Lung (tissue), 12 donors: ENCODE measurements around the gene STX8. TPM values are rescaled to one million over a fixed set of nuclear protein-coding genes. Genes with fewer than 3 reads are reported as not detected.

Experiments
- ATAC-seq: fragments of 200-7000 bp; cut with Tn5 transposase; one replicate; pipeline ENCODE4 v1.9.1; 2020; ENCODE audit warnings: moderate number of reproducible peaks; ENCODE audit not compliant: insufficient read depth, low FRiP score
- DNase-seq, 3 donors: peaks; one replicate each; pipeline ENCODE4 v3.0.0-alpha.2; 2013 to 2017
- H3K27ac ChIP-seq, 2 donors: one replicate each; pipeline ENCODE4 v1.5.1; 2013; ENCODE audit warnings: mild to moderate bottlenecking in 2 of 2, moderate library complexity in 2 of 2, control low read depth in 1 of 2, inconsistent platforms in 1 of 2, low read depth in 1 of 2, low read length in 1 of 2
- H3K27me3 ChIP-seq, 3 donors: one replicate each; pipeline ENCODE4 v1.5.1; 2013; ENCODE audit warnings: low read length in 2 of 3; ENCODE audit not compliant: control insufficient read depth in 3 of 3, insufficient read depth in 3 of 3
- H3K36me3 ChIP-seq, 4 donors: one replicate each; pipeline ENCODE4 v1.5.1; 2013; ENCODE audit warnings: low read length in 4 of 4, mild to moderate bottlenecking in 1 of 4, moderate library complexity in 1 of 4; ENCODE audit not compliant: control insufficient read depth in 4 of 4, insufficient read depth in 4 of 4
- H3K4me1 ChIP-seq, 5 donors: one replicate each; pipeline ENCODE4 v1.5.1; 2013; ENCODE audit warnings: low read length in 5 of 5, mild to moderate bottlenecking in 2 of 5, moderate library complexity in 1 of 5; ENCODE audit not compliant: control insufficient read depth in 5 of 5, insufficient read depth in 5 of 5
- H3K4me3 ChIP-seq: one replicate; pipeline ENCODE4 v1.5.1; 2013; ENCODE audit warnings: mild to moderate bottlenecking, control low read depth, moderate library complexity
- H3K9ac ChIP-seq, 2 donors: one replicate each; pipeline ENCODE4 v1.5.1; 2013; ENCODE audit warnings: low read length in 2 of 2, control low read depth in 1 of 2; ENCODE audit not compliant: insufficient read depth in 1 of 2
- H3K9me3 ChIP-seq, 4 donors: one replicate each; pipeline ENCODE4 v1.5.1; 2013; ENCODE audit warnings: low read length in 3 of 4, mild to moderate bottlenecking in 1 of 4, moderate library complexity in 1 of 4; ENCODE audit not compliant: control insufficient read depth in 4 of 4, insufficient read depth in 3 of 4
- WGBS, 2 donors: extraction: QIAGEN DNeasy Blood & Tissue Kit; methylation state at CpG; one replicate each; pipeline ENCODE4 v1.1.7; 2013; 5-methylcytosine and 5-hydroxymethylcytosine counted together
- polyA plus RNA-seq, 2 donors: library from polyadenylated mRNA; stranded (reverse); fragments of 200-250 nt; gene quantifications; one replicate each; pipeline ENCODE4 v1.2.1, GENCODE V29; 2013
- total RNA-seq, 2 donors: library from RNA; depleted of rRNA in 1 of 2; stranded (reverse); fragments of >200 nt in 1 of 2; gene quantifications; one replicate each; pipeline ENCODE4 v1.2.1, GENCODE V29; 2014 to 2021
- TF ChIP-seq, protein P1 (sequence below): IDR thresholded peaks from 2 replicates; pipeline ENCODE4 v1.5.1; 2012; ENCODE audit warnings: mild to moderate bottlenecking; ENCODE audit errors: control extremely low read depth, extremely low read depth
- donor health status: control.
- donor health status: control.
- donor health status: Bipolar disorder and iron deficiency.
- donor health status: healthy.
- donor health status: DM: yes; HTN: yes; CAD: no.

Gene STX8
- total and polyA plus RNA-seq, 4 donors: 36.5 to 81.1 (median 63.2) TPM

GRCh38 chr17:9235346-9235745 lies 340.3 kb downstream of the STX8 start:
- DNase-seq (no peak), ATAC-seq (no peak)
- H3K4me1 ChIP-seq: peaks cover 0 to 18% (median 3%) of the 10 kb centered on the region in 5 donors
- H3K27me3 ChIP-seq: peaks cover 0 to 28% (median 0%) of the 10 kb centered on the region in 3 donors
- TF ChIP-seq, protein P1, sequence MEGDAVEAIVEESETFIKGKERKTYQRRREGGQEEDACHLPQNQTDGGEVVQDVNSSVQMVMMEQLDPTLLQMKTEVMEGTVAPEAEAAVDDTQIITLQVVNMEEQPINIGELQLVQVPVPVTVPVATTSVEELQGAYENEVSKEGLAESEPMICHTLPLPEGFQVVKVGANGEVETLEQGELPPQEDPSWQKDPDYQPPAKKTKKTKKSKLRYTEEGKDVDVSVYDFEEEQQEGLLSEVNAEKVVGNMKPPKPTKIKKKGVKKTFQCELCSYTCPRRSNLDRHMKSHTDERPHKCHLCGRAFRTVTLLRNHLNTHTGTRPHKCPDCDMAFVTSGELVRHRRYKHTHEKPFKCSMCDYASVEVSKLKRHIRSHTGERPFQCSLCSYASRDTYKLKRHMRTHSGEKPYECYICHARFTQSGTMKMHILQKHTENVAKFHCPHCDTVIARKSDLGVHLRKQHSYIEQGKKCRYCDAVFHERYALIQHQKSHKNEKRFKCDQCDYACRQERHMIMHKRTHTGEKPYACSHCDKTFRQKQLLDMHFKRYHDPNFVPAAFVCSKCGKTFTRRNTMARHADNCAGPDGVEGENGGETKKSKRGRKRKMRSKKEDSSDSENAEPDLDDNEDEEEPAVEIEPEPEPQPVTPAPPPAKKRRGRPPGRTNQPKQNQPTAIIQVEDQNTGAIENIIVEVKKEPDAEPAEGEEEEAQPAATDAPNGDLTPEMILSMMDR: no peak
- no peaks in the 10 kb centered on the region for H3K9me3 ChIP-seq
- WGBS, 2 donors: 91 to 93% methylated on average over 4 of the region's 4 CpGs
- no peak overlapping the region for H3K4me3 ChIP-seq
- no peak overlapping the region for H3K27ac ChIP-seq
- no peak overlapping the region for H3K9ac ChIP-seq
- no peaks in the 10 kb centered on the region for H3K36me3 ChIP-seq

DNA sequence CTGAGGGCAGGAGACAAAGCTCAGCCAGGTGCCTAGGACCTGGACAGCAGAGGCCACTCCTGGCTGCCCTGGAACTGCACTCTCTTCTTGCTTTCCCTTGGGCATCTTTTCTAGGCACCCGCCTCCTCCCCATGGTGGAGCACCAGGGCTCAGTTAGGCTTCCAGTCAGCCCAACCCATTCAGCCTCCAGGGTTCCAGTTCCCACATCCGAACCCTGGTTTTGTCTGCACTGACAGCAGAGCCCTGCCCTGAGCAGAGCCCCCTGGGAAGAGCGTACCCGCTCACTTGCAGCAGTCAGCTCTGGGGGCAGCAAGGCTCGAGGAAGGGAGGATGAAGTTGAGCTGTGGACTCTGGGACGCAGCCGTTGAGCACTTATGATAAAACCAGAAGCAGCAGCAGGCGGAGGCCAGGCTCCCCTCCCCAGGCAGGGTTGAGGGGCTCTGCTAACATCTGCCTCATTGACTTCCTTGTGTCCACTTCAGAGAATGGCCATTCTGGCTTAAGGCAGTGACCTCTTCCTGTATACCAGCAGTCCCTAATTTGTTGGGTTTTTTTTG lies 341.2 kb downstream of the STX8 start:
- no peaks in the 10 kb centered on the region for H3K9me3 ChIP-seq
- no peak overlapping the region for H3K4me3 ChIP-seq
- 69 to 73% methylated on average over 8 of the region's 8 CpGs for WGBS, 2 donors
- no peak overlapping the region for H3K27ac ChIP-seq
- DNase-seq: no peak
- H3K27me3 ChIP-seq: peaks cover 0 to 30% (median 0%) of the 10 kb centered on the region in 3 donors
- peaks cover 0 to 13% (median 0%) of the 10 kb centered on the region in 5 donors for H3K4me1 ChIP-seq
- no peak overlapping the region for H3K9ac ChIP-seq
- no peaks in the 10 kb centered on the region for H3K36me3 ChIP-seq
- ATAC-seq: no peak
- TF ChIP-seq, protein P1: no peak

- Histone ChIP-seq H3K27ac (no peak overlapping the region), H3K4me1 (peaks cover 0 to 6% (median 0%) of the 10 kb centered on the region in 5 donors), H3K27me3 (peaks cover 0 to 34% (median 0%) of the 10 kb centered on the region in 3 donors), H3K4me3 (no peak overlapping the region), H3K9me3 (no peaks in the 10 kb centered on the region), H3K36me3 (no peaks in the 10 kb centered on the region), H3K9ac (no peak overlapping the region)
- TF ChIP-seq, protein P1: no peak
- WGBS, 2 donors: 88% methylated on average over 7 of the region's 7 CpGs
- ATAC-seq: no peak
- DNase-seq: no peak
Measured at GRCh38 chr17:9233761-9234160, 341.9 kb downstream of the STX8 start.

- TF ChIP-seq, protein P1: no peak
- Histone ChIP-seq H3K27ac (no peak overlapping the region), H3K9ac (no peak overlapping the region), H3K4me3 (no peak overlapping the region), H3K4me1 (peaks cover 0 to 6% (median 0%) of the 10 kb centered on the region in 5 donors), H3K27me3 (peaks cover 0 to 39% (median 0%) of the 10 kb centered on the region in 3 donors), H3K36me3 (no peaks in the 10 kb centered on the region), H3K9me3 (no peaks in the 10 kb centered on the region)
- ATAC-seq (no peak), DNase-seq (no peak)
- 33 to 49% methylated on average over 9 of the region's 9 CpGs for WGBS, 2 donors
Measured at GRCh38 chr17:9233271-9233599, 342.4 kb downstream of the STX8 start.
